GM12878 (cell line): Measurements from ENCODE around the gene CAMTA2.

Experiments used
- RAD21 ChIP-seq: IDR thresholded peaks from 2 replicates; pipeline ENCODE4 v1.6.1; 2011; ENCODE audit warnings: mild to moderate bottlenecking, low read depth, low read length, moderate library complexity; ENCODE audit not compliant: insufficient read depth
- RCOR1 ChIP-seq: conservative IDR thresholded peaks from 2 replicates; pipeline ENCODE4 v1.6.1; 2012; ENCODE audit warnings: low read depth, low read length, improper control_type of control experiment

- no peak for TF ChIP-seq RAD21
- no peak for TF ChIP-seq RCOR1
Observed at GRCh38 chr17:5003214-5003867, 15.9 kb upstream of the CAMTA2 start.
